HG03575 (cell line): Measurements from ENCODE around the gene CTXN1.
"Not testable (repeated sequence)": the region's sequence is repeated elsewhere in the genome, so short reads cannot be mapped to it uniquely, and the experiment has no call there.

ENCODE experiments used
- ATAC-seq: cut with Tn5 transposase; IDR thresholded peaks from one replicate; pipeline ENCODE4 v1.9.1; 2021; ENCODE audit not compliant: unreplicated experiment, insufficient number of reproducible peaks, low FRiP score; ENCODE audit errors: extremely low read depth

The CTXN1 gene

GRCh38 chr19:7926021-7926726 lies at the start of gene CTXN1:
CTXN1 (minus strand) TSS chr19:7926135; CDS start chr19:7925538, 597 bp downstream.
- ATAC-seq = no peak

- no peak for ATAC-seq
Observed at GRCh38 chr19:7975037-7975436, 49.1 kb upstream of the CTXN1 start.

- no peak for ATAC-seq
Observed at GRCh38 chr19:7973883-7974282, 47.9 kb upstream of the CTXN1 start.

- ATAC-seq = no peak
Observed at GRCh38 chr19:7971553-7972520, 45.9 kb upstream of the CTXN1 start.

- ATAC-seq = no peak
Observed at GRCh38 chr19:7970716-7971448, 44.9 kb upstream of the CTXN1 start.

- no peak for ATAC-seq
Observed at GRCh38 chr19:7969555-7969939, 43.6 kb upstream of the CTXN1 start.

- ATAC-seq = no peak
Observed at GRCh38 chr19:7968796-7969554, 43.0 kb upstream of the CTXN1 start.

GRCh38 chr19:7968008-7968795 lies 42.3 kb upstream of the CTXN1 start:
- ATAC-seq = no peak

GRCh38 chr19:7965921-7966665 lies 40.2 kb upstream of the CTXN1 start:
- no peak for ATAC-seq

GRCh38 chr19:7965259-7965841 lies 39.4 kb upstream of the CTXN1 start:
- no peak for ATAC-seq

- no peak for ATAC-seq
Observed at GRCh38 chr19:7963566-7963965, 37.6 kb upstream of the CTXN1 start.

GRCh38 chr19:7962644-7963268 lies 36.8 kb upstream of the CTXN1 start:
- no peak for ATAC-seq

GRCh38 chr19:7961920-7962626 lies 36.1 kb upstream of the CTXN1 start:
- no peak for ATAC-seq

GRCh38 chr19:7961082-7961481 lies 35.1 kb upstream of the CTXN1 start:
- not testable (repeated sequence) for ATAC-seq

GRCh38 chr19:7959211-7959610 lies 33.3 kb upstream of the CTXN1 start:
- ATAC-seq = no peak

GRCh38 chr19:7955696-7956095 lies 29.8 kb upstream of the CTXN1 start:
- ATAC-seq = no peak
